GM12878 (cell line): Measurements from ENCODE around the gene DHRS7B. TPM values are rescaled to one million over a fixed set of nuclear protein-coding genes. Genes with fewer than 3 reads are reported as not detected.

Source experiments
- ASH2L ChIP-seq: fragments of 300-600, 200-600 bp; sonication (generic); IDR thresholded peaks from 2 replicates; pipeline ENCODE4 v1.6.1; 2017; ENCODE audit warnings: low read depth, mild to moderate bottlenecking, borderline replicate concordance
- BACH1 ChIP-seq: fragments of 450-650 bp; IDR thresholded peaks from 2 replicates; pipeline ENCODE4 v1.6.1; 2017; ENCODE audit warnings: mild to moderate bottlenecking, borderline replicate concordance
- CBX3 ChIP-seq: fragments of 200-600 bp; sonication (generic); IDR thresholded peaks from 2 replicates; pipeline ENCODE4 v1.6.1; 2016; ENCODE audit warnings: low read depth, borderline replicate concordance
- CHD1 ChIP-seq: IDR thresholded peaks from 2 replicates; pipeline ENCODE4 v1.6.1; 2012; ENCODE audit warnings: low read depth, low read length, improper control_type of control experiment
- DPF2 ChIP-seq: fragments of 450-650 bp; IDR thresholded peaks from 2 replicates; pipeline ENCODE4 v1.6.1; 2017; ENCODE audit warnings: mild to moderate bottlenecking
- GABPA ChIP-seq: IDR thresholded peaks from 2 replicates; pipeline ENCODE4 v1.6.1; 2014; ENCODE audit warnings: antibody characterized with exemption, low read depth, mild to moderate bottlenecking, inconsistent platforms
- HDGF ChIP-seq: fragments of 450-650 bp; IDR thresholded peaks from 2 replicates; pipeline ENCODE4 v1.6.1; 2016; ENCODE audit warnings: antibody characterized with exemption
- IKZF1 ChIP-seq: fragments of 450-650 bp; conservative IDR thresholded peaks from 2 replicates; pipeline ENCODE4 v1.6.1; 2017; ENCODE audit warnings: antibody characterized with exemption, mild to moderate bottlenecking
- JUNB ChIP-seq: IDR thresholded peaks from 2 replicates; pipeline ENCODE4 v1.6.1; 2016; ENCODE audit warnings: antibody characterized with exemption, mild to moderate bottlenecking
- MEF2A ChIP-seq: IDR thresholded peaks from 2 replicates; pipeline ENCODE4 v1.6.1; 2011; ENCODE audit warnings: low read depth, mild to moderate bottlenecking, low read length, moderate library complexity; ENCODE audit not compliant: insufficient read depth
- MYB ChIP-seq: fragments of 150-350 bp; IDR thresholded peaks from 2 replicates; pipeline ENCODE4 v1.6.1; 2014; ENCODE audit warnings: mild to moderate bottlenecking, low read depth, low read length, borderline replicate concordance
- MYC ChIP-seq: IDR thresholded peaks from 2 replicates; pipeline ENCODE4 v1.6.1; 2011; ENCODE audit warnings: mild to moderate bottlenecking, low read length, moderate library complexity, inconsistent platforms; ENCODE audit not compliant: insufficient read depth, insufficient replicate concordance, insufficient read length, severe bottlenecking
- NFYB ChIP-seq: IDR thresholded peaks from 2 replicates; pipeline ENCODE4 v1.6.1; 2011; ENCODE audit warnings: low read depth, mild to moderate bottlenecking, low read length, improper control_type of control experiment, moderate library complexity; ENCODE audit not compliant: insufficient read depth
- NR2C1 ChIP-seq: fragments of 450-650 bp; IDR thresholded peaks from 2 replicates; pipeline ENCODE4 v1.6.1; 2017; ENCODE audit warnings: antibody characterized with exemption, mild to moderate bottlenecking, moderate library complexity
- NR2C2 ChIP-seq: IDR thresholded peaks from 2 replicates; pipeline ENCODE4 v1.6.1; 2011; ENCODE audit warnings: borderline replicate concordance, low read depth; ENCODE audit not compliant: control insufficient read depth, insufficient read length
- POLR2A ChIP-seq: IDR thresholded peaks from 2 replicates; pipeline ENCODE4 v1.6.1; 2011; ENCODE audit warnings: low read depth, mild to moderate bottlenecking, low read length
- RBBP5 ChIP-seq: fragments of 200-600 bp; sonication (generic); conservative IDR thresholded peaks from 2 replicates; pipeline ENCODE4 v1.6.1; 2016
- SMAD1 ChIP-seq: fragments of 450-650 bp; IDR thresholded peaks from 2 replicates; pipeline ENCODE4 v1.6.1; 2018; ENCODE audit warnings: mild to moderate bottlenecking, low read depth; ENCODE audit not compliant: partially characterized antibody
- SP1 ChIP-seq: IDR thresholded peaks from one replicate; pipeline ENCODE4 v1.6.1; 2011; ENCODE audit warnings: low read depth, low read length
- TAF1 ChIP-seq: IDR thresholded peaks from 2 replicates; pipeline ENCODE4 v1.6.1; 2011; ENCODE audit warnings: mild to moderate bottlenecking, low read depth, low read length, borderline replicate concordance
- TBL1XR1 ChIP-seq: IDR thresholded peaks from 2 replicates; pipeline ENCODE4 v1.6.1; 2012; ENCODE audit warnings: low read depth, low read length, improper control_type of control experiment
- TCF3 ChIP-seq: IDR thresholded peaks from 2 replicates; pipeline ENCODE4 v1.6.1; 2012; ENCODE audit warnings: low read depth, mild to moderate bottlenecking, low read length, borderline replicate concordance; ENCODE audit not compliant: insufficient read depth
- YBX1 ChIP-seq: fragments of 450-650 bp; IDR thresholded peaks from 2 replicates; pipeline ENCODE4 v1.6.1; 2016; ENCODE audit warnings: antibody characterized with exemption
- ZBTB11 ChIP-seq: fragments of 450-650 bp; formaldehyde crosslinking; IDR thresholded peaks from 2 replicates; pipeline ENCODE4 v1.5.0; 2022; ENCODE audit warnings: mild to moderate bottlenecking, missing genetic modification characterization
- ZBTB40 ChIP-seq: fragments of 450-650 bp; IDR thresholded peaks from 2 replicates; pipeline ENCODE4 v1.6.1; 2016; ENCODE audit warnings: mild to moderate bottlenecking, moderate library complexity, borderline replicate concordance
- ZNF24 ChIP-seq: fragments of 450-650 bp; IDR thresholded peaks from 2 replicates; pipeline ENCODE4 v1.6.1; 2017; ENCODE audit warnings: antibody characterized with exemption, mild to moderate bottlenecking
- polyA plus RNA-seq, 11 experiments: library from polyadenylated mRNA; depleted of rRNA in 4 of 11; unstranded in 6 of 11; stranded (reverse) in 5 of 11; fragments of >200 nt; fragmentation: Nextera tagmentation in 4 of 11; fragmentation: Illumina TruSeq in 1 of 11; extraction: Ambion mirVana in 4 of 11; extraction: Trizol in 1 of 11; gene quantifications; 1 replicate in 1 of 11; 2 replicates in 10 of 11; pipeline versions ENCODE4 v1.2.1 to v1.2.3, GENCODE V29; 2011 to 2016; ENCODE audit warnings: inconsistent platforms in 2 of 11, missing spikeins in 2 of 11, low read depth in 1 of 11
- total RNA-seq, 4 experiments: library from RNA; depleted of rRNA in 3 of 4; stranded (reverse); fragments of >200 nt in 3 of 4; fragmentation: Illumina TruSeq in 1 of 4; extraction: Trizol in 1 of 4; gene quantifications; 2 replicates each; pipeline versions ENCODE4 v1.2.1 to v1.2.3, GENCODE V29; 2013 to 2021

Gene DHRS7B
- total and polyA plus RNA-seq, 10 of the 15 experiments (the other 5 are each of a cell fraction or from before 2014, with no cell fraction given), result 11.1 to 35.6 (median 23.0) TPM

GRCh38 chr17:21214015-21214776 lies 87.4 kb downstream of the DHRS7B start, which contains the start of gene TMEM11 (continued):
- TF ChIP-seq RBBP5 (no peak), TCF3 (no peak), TBL1XR1 (no peak), POLR2A (peak; percentile 88), TAF1 (peak; percentile 97), SMAD1 (no peak), ZBTB11 (no peak), GABPA (peak; percentile 78), NFYB (0 out of 2 replicates have a peak, but pooled peaks have one; percentile 3), ZNF24 (no peak), BACH1 (0 out of 2 replicates have a peak, but pooled peaks have one; percentile 40), MEF2A (no peak), YBX1 (no peak), JUNB (no peak), CBX3 (no peak), ASH2L (no peak), MYB (no peak), CHD1 (no peak; the same call in 1 of the 2 replicates), HDGF (no peak), IKZF1 (peak; percentile 100), NR2C2 (no peak), ZBTB40 (peak; percentile 85; the same call in 1 of the 2 replicates), NR2C1 (peak; percentile 95), DPF2 (0 out of 2 replicates have a peak, but pooled peaks have one; percentile 27), MYC (no peak), SP1 (peak; percentile 35)
